CD8-positive, alpha-beta memory T cell (primary cell): ENCODE data around the gene NPW. TPM values are rescaled to one million over a fixed set of nuclear protein-coding genes. Genes with fewer than 3 reads are reported as not detected.

Experiments
- CTCF ChIA-PET: fragments of 350-600 bp; sonication (Branson Sonifier 250); formaldehyde crosslinking; loops from one replicate; lab custom pipeline; 2021; ENCODE audit warnings: antibody characterized with exemption; lab: Charles Lee
- POLR2A ChIA-PET: fragments of 350-600 bp; sonication (Branson Sonifier 250); formaldehyde crosslinking; loops from one replicate; lab custom pipeline; 2021; ENCODE audit warnings: antibody characterized with exemption; lab: Charles Lee
- DNase-seq, 5 donors: peaks; one replicate each; pipeline versions ENCODE4 v3.0.0 to v3.0.0-alpha.2; 2020 to 2022; ENCODE audit warnings: mixed read lengths in 1 of 5
- H3K27ac ChIP-seq: one replicate; pipeline ENCODE4 v1.7.0; 2013; ENCODE audit warnings: low read depth, mild to moderate bottlenecking, low read length, moderate library complexity
- H3K27me3 ChIP-seq: 2 replicates; pipeline ENCODE4 v1.7.0; 2013; ENCODE audit warnings: low read length, mild to moderate bottlenecking; ENCODE audit not compliant: insufficient read depth, poor library complexity, severe bottlenecking
- H3K36me3 ChIP-seq: 2 replicates; pipeline ENCODE4 v1.7.0; 2013; ENCODE audit warnings: mild to moderate bottlenecking, low read length, moderate library complexity; ENCODE audit not compliant: insufficient read depth
- H3K4me1 ChIP-seq: 2 replicates; pipeline ENCODE4 v1.7.0; 2013; ENCODE audit warnings: mild to moderate bottlenecking, low read length, moderate library complexity; ENCODE audit not compliant: insufficient read depth
- H3K4me3 ChIP-seq: 2 replicates; pipeline ENCODE4 v1.7.0; 2013; ENCODE audit warnings: mild to moderate bottlenecking, low read length
- H3K9me3 ChIP-seq: 2 replicates; pipeline ENCODE4 v1.7.0; 2013; ENCODE audit warnings: mild to moderate bottlenecking, low read length
- H3K27ac Mint-ChIP-seq, 8 donors: one replicate each; pipeline ENCODE4 v1.8.0; 2020 to 2021; ENCODE audit warnings: mixed read lengths in 8 of 8, mild to moderate bottlenecking in 6 of 8, inconsistent platforms in 3 of 8, moderate library complexity in 3 of 8
- H3K27me3 Mint-ChIP-seq, 2 donors: one replicate each; pipeline ENCODE4 v1.8.0; 2020 to 2021; ENCODE audit warnings: mixed read lengths in 2 of 2, mild to moderate bottlenecking in 1 of 2, moderate library complexity in 1 of 2
- H3K36me3 Mint-ChIP-seq, 3 donors: one replicate each; pipeline ENCODE4 v1.8.0; 2020 to 2021; ENCODE audit warnings: mixed read lengths in 3 of 3, inconsistent platforms in 1 of 3, mild to moderate bottlenecking in 1 of 3
- H3K4me1 Mint-ChIP-seq, 3 donors: one replicate each; pipeline ENCODE4 v1.8.0; 2020 to 2021; ENCODE audit warnings: mixed read lengths in 3 of 3, inconsistent platforms in 1 of 3, mild to moderate bottlenecking in 1 of 3
- H3K4me3 Mint-ChIP-seq, 7 donors: one replicate each; pipeline ENCODE4 v1.8.0; 2020 to 2021; ENCODE audit warnings: mixed read lengths in 7 of 7, mild to moderate bottlenecking in 6 of 7, moderate library complexity in 4 of 7, inconsistent platforms in 2 of 7
- H3K9me3 Mint-ChIP-seq, 5 donors: one replicate each; pipeline ENCODE4 v1.8.0; 2020 to 2022; ENCODE audit warnings: mixed read lengths in 5 of 5, mild to moderate bottlenecking in 3 of 5, moderate library complexity in 2 of 5, inconsistent platforms in 1 of 5
- polyA plus RNA-seq: library from polyadenylated mRNA; unstranded; fragments of 300-500 nt; fragmentation: Illumina TruSeq; gene quantifications from one replicate; pipeline ENCODE4 v1.2.3, GENCODE V29; 2021
- total RNA-seq, 2 experiments: library from RNA; stranded (reverse); gene quantifications; one replicate each; pipeline ENCODE4 v1.2.3, GENCODE V29; 2021

NPW gene
- total and polyA plus RNA-seq, 3 experiments from 2014 or later = 9.4 to 12.5 TPM; not detected in 1

- Mint-ChIP-seq H3K36me3 (peaks cover 0 to 45% (median 3%) of the 10 kb centered on the region in 3 donors), H3K4me1 (peaks cover 0 to 17% (median 4%) of the 10 kb centered on the region in 3 donors), H3K27me3 (no peaks in the 10 kb centered on the region), H3K4me3 (no peak overlapping the region), H3K27ac (no peak overlapping the region), H3K9me3 (no peaks in the 10 kb centered on the region)
- Histone ChIP-seq H3K27me3 (no peaks in the 10 kb centered on the region), H3K36me3 (peaks cover 12% of the 10 kb centered on the region), H3K4me1 (peaks cover 7% of the 10 kb centered on the region), H3K27ac (no peak overlapping the region), H3K4me3 (no peak overlapping the region), H3K9me3 (no peaks in the 10 kb centered on the region)
- POLR2A ChIA-PET = no interaction called here
- no peak for DNase-seq
- CTCF ChIA-PET = no interaction called here
Measured at GRCh38 chr16:1999866-2000514, 19.6 kb upstream of the NPW start.

DNA sequence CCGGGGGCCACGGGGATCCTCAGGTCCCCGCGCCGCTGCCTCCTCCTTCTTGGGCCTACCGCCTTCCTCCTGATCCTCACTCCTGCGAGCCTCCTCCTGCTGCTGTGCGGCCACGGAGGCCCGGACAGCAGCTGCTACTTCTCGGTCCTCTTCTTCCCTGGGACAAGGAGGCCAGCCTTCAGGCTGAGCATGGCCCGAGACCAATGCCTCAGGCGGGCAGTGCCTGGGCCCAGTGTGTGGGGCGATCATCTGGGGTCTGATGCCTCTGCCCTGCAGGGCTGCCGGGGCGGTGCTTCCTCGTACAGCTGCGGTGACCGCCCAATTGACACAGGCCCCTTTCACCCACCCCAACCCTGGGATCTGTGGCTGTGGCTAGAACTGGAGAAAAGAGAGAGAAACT, 18.6 kb upstream of the NPW start:
- CTCF ChIA-PET = no interaction called here
- H3K9me3 ChIP-seq = no peaks in the 10 kb centered on the region
- H3K9me3 Mint-ChIP-seq = no peaks in the 10 kb centered on the region
- peaks cover 2 to 25% (median 5%) of the 10 kb centered on the region in 3 donors for H3K4me1 Mint-ChIP-seq
- no peaks in the 10 kb centered on the region for H3K27me3 Mint-ChIP-seq
- H3K27ac ChIP-seq = no peak overlapping the region
- peaks cover 0 to 46% (median 3%) of the 10 kb centered on the region in 3 donors for H3K36me3 Mint-ChIP-seq
- H3K4me3 Mint-ChIP-seq = no peak overlapping the region
- no peak overlapping the region for H3K27ac Mint-ChIP-seq
- no peaks in the 10 kb centered on the region for H3K27me3 ChIP-seq
- peaks cover 12% of the 10 kb centered on the region for H3K36me3 ChIP-seq
- POLR2A ChIA-PET = no interaction called here
- H3K4me3 ChIP-seq = no peak overlapping the region
- DNase-seq = no peak
- peaks cover 7% of the 10 kb centered on the region for H3K4me1 ChIP-seq

GRCh38 chr16:2001456-2002355, 17.9 kb upstream of the NPW start:
- no peak for DNase-seq
- Mint-ChIP-seq H3K36me3 (peaks cover 0 to 49% (median 3%) of the 10 kb centered on the region in 3 donors), H3K27me3 (no peaks in the 10 kb centered on the region), H3K9me3 (no peaks in the 10 kb centered on the region), H3K27ac (no peak overlapping the region), H3K4me3 (no peak overlapping the region), H3K4me1 (peaks cover 3 to 31% (median 5%) of the 10 kb centered on the region in 3 donors)
- no peak overlapping the region for H3K27ac ChIP-seq
- ChIA-PET POLR2A (no interaction called here), CTCF (no interaction called here)
- peaks cover 9% of the 10 kb centered on the region for H3K4me1 ChIP-seq
- no peaks in the 10 kb centered on the region for H3K27me3 ChIP-seq
- peaks cover 12% of the 10 kb centered on the region for H3K36me3 ChIP-seq
- no peak overlapping the region for H3K4me3 ChIP-seq
- H3K9me3 ChIP-seq = no peaks in the 10 kb centered on the region

GRCh38 chr16:2002406-2003230, 17.0 kb upstream of the NPW start:
- no peak overlapping the region for H3K4me3 Mint-ChIP-seq
- H3K36me3 ChIP-seq = peaks cover 12% of the 10 kb centered on the region
- ChIA-PET CTCF (interaction anchor here (0.8 to 3.1 kb wide), 10 partner anchors 9 to 152 kb away, joined by 3 to 23 read pairs (median 10); partner anchors contain the start of genes NDUFB10, NOXO1, NTHL1 and RAB26), POLR2A (no interaction called here)
- no peaks in the 10 kb centered on the region for H3K9me3 Mint-ChIP-seq
- no peaks in the 10 kb centered on the region for H3K27me3 Mint-ChIP-seq
- DNase-seq = no peak
- peaks cover 0 to 44% (median 2%) of the 10 kb centered on the region in 3 donors for H3K36me3 Mint-ChIP-seq
- no peaks in the 10 kb centered on the region for H3K9me3 ChIP-seq
- peaks cover 18% of the 10 kb centered on the region for H3K4me1 ChIP-seq
- H3K27ac Mint-ChIP-seq = no peak overlapping the region
- peaks cover 7 to 40% (median 11%) of the 10 kb centered on the region in 3 donors for H3K4me1 Mint-ChIP-seq
- no peak overlapping the region for H3K27ac ChIP-seq
- H3K4me3 ChIP-seq = no peak overlapping the region
- H3K27me3 ChIP-seq = no peaks in the 10 kb centered on the region

DNA sequence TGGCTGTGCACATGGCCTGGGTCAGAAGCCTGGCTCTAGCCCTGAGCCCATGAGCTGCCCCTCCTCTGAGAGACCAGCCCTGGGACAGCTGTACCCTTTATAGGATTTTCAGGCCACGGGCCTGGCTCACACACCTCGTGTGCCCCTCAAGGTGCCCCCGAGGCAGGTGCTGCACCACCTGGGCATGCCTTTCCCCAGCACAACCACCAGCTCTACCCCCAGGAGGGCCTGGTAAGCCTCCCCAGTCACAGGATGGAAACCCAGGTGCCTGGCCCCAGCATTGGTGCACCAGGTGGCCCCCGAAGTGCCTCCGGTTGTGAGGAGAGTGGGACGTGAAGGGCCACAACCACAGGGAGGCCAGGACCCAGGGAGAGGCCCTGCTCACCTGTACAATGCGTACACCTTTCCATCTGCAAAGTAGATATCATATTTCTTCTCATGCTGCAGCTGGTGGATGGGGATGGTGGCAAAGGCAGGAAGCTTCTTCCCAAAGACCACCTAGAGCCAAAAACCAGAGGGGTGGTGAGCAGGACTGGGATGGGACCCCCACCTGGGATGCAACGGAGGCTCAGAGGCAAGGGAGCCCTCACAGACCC, 16.3 kb upstream of the NPW start:
- peaks cover 0 to 40% (median 2%) of the 10 kb centered on the region in 3 donors for H3K36me3 Mint-ChIP-seq
- Histone ChIP-seq H3K27me3 (no peaks in the 10 kb centered on the region), H3K4me1 (peaks cover 25% of the 10 kb centered on the region), H3K36me3 (peaks cover 12% of the 10 kb centered on the region), H3K9me3 (no peaks in the 10 kb centered on the region), H3K27ac (peak overlapping the region; percentile 54), H3K4me3 (no peak overlapping the region)
- ChIA-PET POLR2A (interaction anchor here (1.0 kb wide), 1 partner anchor 39 kb away, joined by 4 read pairs; the partner anchor contains the start of gene RPS2), CTCF (interaction anchor here (0.8 to 3.1 kb wide), 15 partner anchors 9 to 151 kb away, joined by 3 to 23 read pairs (median 5); partner anchors contain the start of genes NDUFB10, NOXO1, NTHL1 and RAB26)
- H3K9me3 Mint-ChIP-seq = no peaks in the 10 kb centered on the region
- DNase-seq = no peak
- no peak overlapping the region for H3K4me3 Mint-ChIP-seq
- peaks cover 14 to 48% (median 18%) of the 10 kb centered on the region in 3 donors for H3K4me1 Mint-ChIP-seq
- H3K27ac Mint-ChIP-seq = no peak overlapping the region
- no peaks in the 10 kb centered on the region for H3K27me3 Mint-ChIP-seq

- Mint-ChIP-seq H3K27ac (peak overlapping the region in 1 of 8 donors; percentile 81), H3K9me3 (no peaks in the 10 kb centered on the region), H3K36me3 (peaks cover 0 to 35% (median 2%) of the 10 kb centered on the region in 3 donors), H3K4me1 (peaks cover 20 to 54% (median 24%) of the 10 kb centered on the region in 3 donors), H3K4me3 (no peak overlapping the region), H3K27me3 (no peaks in the 10 kb centered on the region)
- Histone ChIP-seq H3K4me3 (no peak overlapping the region), H3K4me1 (peaks cover 32% of the 10 kb centered on the region), H3K9me3 (no peaks in the 10 kb centered on the region), H3K27me3 (no peaks in the 10 kb centered on the region), H3K36me3 (peaks cover 12% of the 10 kb centered on the region), H3K27ac (peak overlapping the region; percentile 54)
- POLR2A ChIA-PET = interaction anchor here (0.6 to 1.0 kb wide), 5 partner anchors 10 to 169 kb away, joined by 3 to 4 read pairs (median 3); partner anchors contain the start of gene RPS2
- CTCF ChIA-PET = interaction anchor here (0.6 to 3.1 kb wide), 22 partner anchors 9 to 247 kb away, joined by 3 to 23 read pairs (median 3); partner anchors contain the start of genes ECI1, NDUFB10, NOXO1 and NTHL1
- peak; percentile 74 to 88 (median 79) for DNase-seq
Measured at GRCh38 chr16:2003827-2004641, 15.6 kb upstream of the NPW start.
